ENCODE data around the gene RNU6-1.

RNU6-1 gene

DNA sequence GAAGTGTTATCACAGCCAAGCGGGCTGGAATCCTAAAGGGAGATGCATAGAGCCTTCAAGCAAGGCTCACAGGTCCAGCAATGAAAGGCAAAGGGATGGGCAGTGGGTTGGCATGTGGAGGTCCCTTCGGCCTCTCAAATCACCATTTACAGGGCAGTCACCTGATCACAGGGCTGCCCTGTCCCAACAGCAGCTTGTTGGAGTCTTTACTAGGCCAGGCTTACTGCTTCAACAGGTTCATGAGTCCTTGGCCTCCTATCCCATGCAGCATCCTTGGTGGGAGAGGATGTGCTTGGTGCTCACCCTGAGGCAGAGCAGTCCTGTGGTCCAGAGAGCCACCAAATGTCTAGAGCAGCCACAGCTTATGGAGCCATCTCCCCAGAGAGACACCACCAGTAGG is 38.7 kb downstream of the RNU6-1 start:
- DNase-seq (ENCODE audit: low spot score) = no peak

DNA sequence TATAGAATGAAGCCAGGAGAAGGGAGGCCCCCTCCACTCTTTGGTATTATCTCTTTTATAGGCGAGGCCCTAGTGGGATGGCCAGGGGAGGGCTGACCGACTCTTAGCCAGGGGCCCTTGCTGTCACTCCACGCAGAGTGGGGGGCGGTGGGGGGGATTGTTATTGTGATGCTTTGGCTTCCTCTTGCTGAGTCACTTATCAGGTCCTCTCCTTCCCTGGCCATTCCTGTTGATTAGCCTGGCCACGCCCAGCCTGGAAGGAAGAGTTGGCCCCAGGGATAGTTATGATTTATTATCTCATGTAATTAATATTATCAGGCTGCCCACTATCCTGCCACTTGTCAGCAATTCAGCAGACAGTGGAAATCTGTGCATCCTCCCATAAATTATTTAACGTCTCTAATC is 40.0 kb downstream of the RNU6-1 start:
- DNase-seq (ENCODE audit: low spot score) = no peak

DNA sequence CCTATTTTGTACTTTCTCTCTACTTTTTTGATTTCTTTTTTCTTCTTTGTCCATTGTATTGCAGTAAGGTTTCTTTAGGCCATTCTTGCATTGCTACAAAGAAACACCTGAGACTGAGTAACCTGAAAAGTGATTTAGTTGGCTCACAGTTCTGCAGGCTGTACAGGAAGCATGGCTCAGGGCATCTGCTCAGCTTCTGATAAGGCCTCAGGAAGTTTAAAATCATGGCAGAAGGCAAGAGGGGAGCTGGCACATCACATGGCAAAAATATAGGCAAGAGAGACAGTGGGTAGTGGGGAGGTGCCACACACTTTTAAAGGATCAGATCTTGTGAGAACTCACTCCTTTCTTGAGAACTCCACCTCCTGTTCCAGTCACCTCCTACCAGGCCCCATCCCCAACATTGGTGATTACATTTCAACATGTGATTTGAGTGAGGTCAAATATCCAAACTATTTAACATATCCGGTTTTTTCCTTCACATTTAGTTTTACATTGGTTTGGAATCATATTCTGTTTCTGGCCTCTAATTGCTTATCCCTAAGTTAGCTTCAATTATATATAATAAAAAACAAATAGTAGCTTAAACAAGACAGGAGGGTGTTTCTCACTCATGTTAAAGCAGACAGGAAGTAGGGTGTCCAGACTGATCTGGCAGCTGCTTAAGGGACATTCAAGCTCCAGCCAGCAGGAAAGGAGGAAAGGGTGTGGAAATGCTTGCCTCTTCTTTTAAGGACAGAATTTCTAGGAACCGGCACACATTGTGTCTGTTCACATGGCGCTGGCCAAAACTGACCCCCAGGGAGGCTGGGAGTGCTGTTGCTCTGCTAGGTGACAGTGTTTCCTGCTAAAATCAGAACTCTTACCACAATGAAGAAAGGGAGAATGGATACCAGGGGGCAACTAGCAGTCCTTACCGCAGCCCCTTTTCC is 43.4 kb downstream of the RNU6-1 start:
- no peak for DNase-seq (ENCODE audit: low spot score)

DNA sequence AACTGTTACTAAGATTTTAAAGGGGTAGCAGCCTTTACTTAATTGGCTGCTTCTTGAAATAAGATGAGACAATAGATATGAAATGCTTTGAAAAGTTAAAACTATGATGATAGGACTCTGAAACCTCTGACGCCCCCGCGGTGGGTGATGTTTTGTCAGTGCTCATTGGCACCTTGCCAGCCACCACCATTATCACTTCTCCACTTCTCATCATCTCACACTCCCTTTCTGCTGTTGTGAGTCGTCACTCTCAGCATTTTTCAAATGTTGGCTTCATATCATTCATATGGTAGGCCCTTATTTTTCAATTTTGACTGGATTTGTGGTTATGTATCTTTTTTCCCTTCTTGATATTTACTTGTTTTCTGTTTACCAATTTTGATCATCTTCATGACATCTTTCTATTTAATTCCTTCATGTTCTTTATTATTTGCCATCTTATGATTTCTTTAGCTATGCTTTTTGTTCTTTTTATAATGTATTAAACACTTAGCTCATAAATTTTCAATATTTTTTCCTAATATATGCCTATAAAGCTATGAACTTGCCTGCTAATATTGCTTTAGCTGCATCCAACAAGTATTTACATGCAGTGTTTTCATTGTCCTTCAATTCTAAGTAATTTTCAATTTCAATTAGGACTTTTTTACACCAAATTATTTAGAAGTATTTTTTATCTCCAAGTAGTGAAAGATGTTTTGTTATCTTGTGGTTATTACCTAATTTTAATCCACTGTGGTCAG is 44.8 kb downstream of the RNU6-1 start:
- DNase-seq (ENCODE audit: low spot score) = no peak

DNA sequence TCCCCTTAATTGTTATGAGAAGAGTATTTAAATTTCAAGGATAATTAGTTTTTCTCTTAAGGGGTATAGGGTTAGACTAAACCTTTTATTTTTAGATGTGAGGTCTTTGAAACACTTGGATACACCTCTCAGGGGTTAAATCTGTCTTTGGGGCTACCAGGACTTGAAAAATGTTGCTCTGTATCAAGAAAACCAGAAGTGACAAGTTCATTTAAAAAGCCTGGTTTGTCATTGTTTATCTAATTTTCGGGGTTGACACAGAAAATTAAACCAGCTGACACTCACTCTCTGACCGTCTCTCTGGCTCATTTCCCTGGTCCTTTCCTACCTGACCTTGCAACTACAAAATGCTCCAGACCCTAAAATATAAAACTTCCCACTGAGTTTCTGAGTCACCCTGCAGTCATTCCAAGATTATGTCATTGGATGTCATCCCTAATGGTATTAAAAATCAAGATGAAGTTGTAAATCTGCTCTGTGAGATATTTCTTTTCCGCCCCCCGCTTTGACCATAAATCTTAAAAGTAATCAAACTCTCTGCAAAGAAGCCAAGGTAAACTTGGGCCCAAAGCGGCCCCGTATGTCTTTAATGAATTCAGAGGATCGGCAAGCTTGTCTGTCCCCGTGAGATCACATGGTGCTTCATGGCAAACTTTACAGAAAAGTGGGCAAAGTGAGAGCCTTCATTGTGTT is 47.4 kb downstream of the RNU6-1 start:
- DNase-seq (ENCODE audit: low spot score) = no peak

DNA sequence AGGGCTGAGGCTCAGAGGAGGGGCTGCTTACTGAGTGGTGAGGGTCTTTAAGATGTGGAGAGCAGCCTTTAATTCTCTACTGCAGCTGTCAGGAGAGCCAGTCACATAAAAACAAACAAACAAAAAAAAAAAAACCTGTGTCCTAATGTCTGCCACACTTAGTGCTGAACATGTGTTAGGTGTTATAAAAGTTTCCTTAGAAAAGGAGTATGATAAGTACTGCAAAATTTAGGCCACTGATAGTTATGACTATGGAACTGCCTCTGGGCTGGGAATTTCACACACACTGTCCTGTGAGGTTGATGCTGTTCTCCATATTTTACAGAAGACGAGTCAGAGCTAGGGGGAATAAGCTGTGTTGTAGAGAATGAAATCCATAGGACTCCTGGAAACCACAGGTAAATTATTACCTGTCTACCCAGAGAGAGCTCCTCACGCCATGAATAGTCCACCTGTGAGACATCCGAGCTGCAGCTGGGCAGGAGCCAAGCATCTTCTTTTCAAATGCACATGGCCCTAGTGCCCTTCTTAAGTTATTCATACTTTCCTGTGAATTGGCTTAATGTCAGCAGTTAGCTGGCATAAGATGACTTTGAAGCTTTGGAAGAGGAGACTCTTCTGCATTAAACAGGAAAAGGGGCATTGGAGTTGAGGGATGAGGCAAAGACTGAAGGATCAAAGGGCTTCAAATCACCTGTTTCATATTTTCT is 49.1 kb downstream of the RNU6-1 start:
- DNase-seq (ENCODE audit: low spot score) = no peak

Measured in HuH-7.5 (cell line).